GM18858 (cell line): Measurements from ENCODE around the gene PIGM.
"Not testable (repeated sequence)": the region's sequence is repeated elsewhere in the genome, so short reads cannot be mapped to it uniquely, and the experiment has no call there.

Experiments
- ATAC-seq: cut with Tn5 transposase; IDR thresholded peaks from one replicate; pipeline ENCODE4 v1.9.1; 2021; ENCODE audit not compliant: unreplicated experiment

PIGM gene

GRCh38 chr1:160061369-160062229 is 29.8 kb upstream of the PIGM start:
- ATAC-seq, result no peak

GRCh38 chr1:160058087-160058486 is 26.3 kb upstream of the PIGM start:
- ATAC-seq, result no peak

DNA sequence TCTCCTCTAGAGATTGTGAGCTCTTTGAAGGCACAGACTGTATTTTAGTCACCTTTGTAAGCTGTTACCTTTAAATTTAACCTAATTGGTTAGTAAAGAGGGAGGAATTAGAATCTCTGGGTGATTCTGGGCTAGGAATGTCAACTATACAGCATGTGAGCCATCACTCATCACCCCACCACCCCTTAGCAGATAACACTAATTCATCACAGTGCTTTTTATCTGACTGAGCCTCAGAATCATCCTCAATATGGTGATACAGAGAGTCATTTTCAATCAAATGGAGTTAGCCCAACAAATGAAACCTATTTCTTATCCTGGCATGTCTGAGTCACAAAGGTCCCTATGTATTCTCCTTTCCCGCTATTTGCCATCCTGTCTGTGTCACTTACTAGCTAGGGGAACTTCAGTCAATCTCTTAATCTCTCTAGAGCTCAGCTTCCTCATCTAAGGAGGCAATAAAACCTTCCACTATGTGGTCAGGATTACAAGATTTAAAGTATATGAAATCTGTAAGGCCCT is 24.9 kb upstream of the PIGM start:
- ATAC-seq, result no peak

- no peak for ATAC-seq
Observed at GRCh38 chr1:160053548-160054365, 22.0 kb upstream of the PIGM start.

GRCh38 chr1:160052936-160053335 is 21.1 kb upstream of the PIGM start:
- no peak for ATAC-seq

DNA sequence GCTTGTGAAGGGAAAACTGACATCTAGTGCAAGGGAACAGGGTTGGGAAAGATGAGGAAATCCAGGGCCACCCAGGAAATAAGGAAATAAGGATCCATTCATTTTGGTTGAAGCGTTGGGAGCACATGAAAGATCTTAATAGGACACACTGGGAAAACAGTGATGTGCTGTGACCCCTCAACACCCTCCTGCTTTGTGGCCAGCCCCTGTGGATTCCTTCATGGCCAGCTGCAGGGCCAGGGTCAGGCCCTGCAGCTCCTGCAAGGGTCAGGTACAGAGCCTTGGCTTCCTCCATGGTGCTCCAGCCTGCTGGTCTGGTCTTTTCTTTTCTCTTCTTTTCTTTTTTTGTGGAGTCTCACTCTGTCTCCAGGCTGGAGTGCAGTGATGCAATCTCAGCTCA is 18.8 kb upstream of the PIGM start:
- no peak for ATAC-seq

GRCh38 chr1:160050182-160050581 is 18.4 kb upstream of the PIGM start:
- not testable (repeated sequence) for ATAC-seq

- ATAC-seq, result no peak
Observed at GRCh38 chr1:160049101-160049500, 17.3 kb upstream of the PIGM start.

- no peak for ATAC-seq
Observed at GRCh38 chr1:160048335-160048734, 16.5 kb upstream of the PIGM start.

- no peak for ATAC-seq
Observed at GRCh38 chr1:160047111-160047991, 15.6 kb upstream of the PIGM start.

DNA sequence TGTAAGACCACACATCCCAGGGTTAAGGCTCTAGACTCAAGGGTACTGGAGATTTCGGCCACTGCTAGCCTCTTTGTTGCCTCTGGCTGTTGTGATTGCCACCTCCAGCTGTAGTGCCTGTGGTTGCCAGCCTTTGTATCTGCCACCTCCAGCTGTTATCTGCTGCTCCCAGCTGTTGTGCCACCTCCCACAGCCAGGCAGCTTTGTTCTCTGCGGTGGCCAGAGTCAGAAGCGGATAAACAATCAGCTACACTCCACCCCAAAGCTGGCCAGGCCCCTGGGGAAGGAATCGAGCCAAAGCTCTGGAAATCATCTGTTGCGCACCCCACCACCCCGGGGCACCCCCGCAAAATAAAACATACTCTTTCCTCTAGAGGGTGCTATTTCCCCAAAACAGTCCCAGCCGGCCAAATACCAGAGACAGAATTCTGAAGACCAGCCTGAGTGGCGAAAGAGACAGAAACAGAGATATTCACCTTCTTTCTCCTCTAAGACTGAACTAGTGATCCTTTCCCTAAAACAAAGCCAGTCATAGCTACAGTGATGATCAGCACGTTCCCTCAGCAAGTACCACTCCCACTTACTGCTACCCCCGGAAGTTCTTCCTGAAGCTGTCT is 14.8 kb upstream of the PIGM start:
- no peak for ATAC-seq

DNA sequence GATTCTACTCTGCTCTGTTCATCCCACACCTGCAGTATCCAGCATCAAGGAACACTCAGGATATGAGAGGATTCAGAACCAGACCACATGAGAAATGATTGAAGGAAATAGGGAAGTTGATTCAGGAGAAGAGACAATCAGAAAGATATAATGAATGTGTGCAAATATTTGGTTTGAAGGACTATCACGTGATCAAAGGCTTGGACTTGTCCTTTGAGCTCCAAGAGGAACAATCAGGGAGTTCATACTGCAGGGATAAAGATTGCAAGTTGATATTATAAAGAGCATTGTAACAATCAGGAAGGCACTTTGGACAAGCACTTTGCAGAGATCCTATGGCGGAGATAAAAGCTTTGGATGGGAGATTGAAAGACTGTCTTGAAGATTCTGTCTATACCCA is 13.9 kb upstream of the PIGM start:
- no peak for ATAC-seq

- ATAC-seq, result no peak
Observed at GRCh38 chr1:160043543-160043942, 11.8 kb upstream of the PIGM start.

- no peak for ATAC-seq
Observed at GRCh38 chr1:160040476-160040875, 8.7 kb upstream of the PIGM start.

DNA sequence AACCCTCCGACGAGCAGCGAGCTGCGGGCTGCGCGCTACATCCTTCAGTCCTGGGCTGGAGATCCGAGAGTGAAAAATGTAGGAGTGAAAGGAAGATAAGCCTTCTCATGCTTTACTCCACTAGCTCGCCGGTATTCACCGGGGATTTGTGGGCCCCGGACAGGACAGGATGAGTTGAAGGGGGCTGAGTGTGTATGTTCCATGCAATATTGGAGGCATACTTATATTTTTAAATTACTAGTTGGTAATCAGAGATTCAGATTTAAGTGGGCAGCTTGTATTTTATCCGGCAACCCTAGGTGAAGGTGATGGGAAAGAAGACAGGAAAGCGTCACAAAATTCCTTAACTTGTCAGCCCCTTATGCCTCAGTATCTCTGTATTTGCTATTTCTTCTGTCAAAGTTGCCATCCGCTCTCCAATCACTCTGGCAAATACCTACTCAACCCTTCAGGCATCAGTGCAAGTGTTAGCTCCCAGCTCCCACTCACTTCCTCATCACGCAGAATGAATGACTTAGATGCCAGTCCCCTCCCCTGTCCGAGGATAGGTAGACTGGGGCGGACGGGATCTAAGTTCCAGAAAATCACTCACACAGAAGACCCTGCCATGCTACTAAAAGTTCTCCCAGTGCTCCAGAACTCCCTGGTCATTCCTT is 503 bp upstream of the PIGM start:
- ATAC-seq, result no peak

DNA sequence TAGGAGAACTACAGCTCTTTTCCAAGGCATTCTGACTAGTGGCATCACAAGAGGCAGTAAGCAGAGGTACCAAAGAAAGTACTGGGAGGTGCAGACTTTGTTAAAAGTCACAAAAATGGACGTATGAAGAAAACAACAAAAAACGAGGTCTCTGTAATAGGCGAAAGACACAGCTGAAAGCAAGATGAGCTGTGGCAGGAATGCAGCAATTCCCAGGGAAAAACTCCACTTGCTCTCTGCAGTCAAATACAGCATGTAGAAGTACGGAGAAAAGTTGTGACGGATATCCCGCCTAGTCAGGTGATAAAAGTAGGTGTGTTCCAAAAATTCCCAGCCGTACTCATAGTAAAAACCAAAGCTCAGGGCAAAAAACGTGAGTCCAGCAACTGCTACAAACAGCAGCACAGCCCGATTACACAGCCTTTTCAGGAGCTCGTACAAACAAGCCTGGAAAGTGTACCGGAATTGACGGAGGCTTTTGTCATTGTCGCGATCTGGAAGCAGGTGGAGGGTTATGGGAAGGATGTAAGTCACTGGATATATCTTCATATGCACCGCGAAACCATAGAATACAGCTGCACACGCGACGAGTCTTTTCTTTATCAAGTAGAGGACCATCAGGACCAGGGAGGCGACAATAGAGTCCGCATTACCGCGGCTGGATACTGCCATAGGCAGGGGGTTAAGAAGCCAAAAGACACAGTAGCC is 979 bp downstream of the PIGM start:
- ATAC-seq, result no peak

DNA sequence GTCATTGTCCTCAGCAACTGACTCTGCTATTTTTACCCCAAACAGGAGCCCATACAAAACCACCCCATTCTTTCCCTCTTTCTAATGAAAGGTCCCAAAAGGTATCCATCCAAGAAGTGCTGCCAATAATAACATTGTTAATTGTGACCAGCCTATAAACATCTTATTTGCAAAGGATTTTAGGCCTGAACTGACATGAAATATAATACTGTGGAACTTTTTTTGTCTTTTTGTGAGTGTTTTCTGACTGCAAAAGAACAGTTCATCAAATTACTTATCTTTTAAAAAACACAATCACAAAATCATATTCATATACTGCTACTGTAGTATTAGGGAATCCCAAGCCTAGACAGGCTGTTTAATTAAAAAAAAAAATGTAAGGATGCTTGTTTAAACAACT is 3.4 kb downstream of the PIGM start:
- no peak for ATAC-seq

DNA sequence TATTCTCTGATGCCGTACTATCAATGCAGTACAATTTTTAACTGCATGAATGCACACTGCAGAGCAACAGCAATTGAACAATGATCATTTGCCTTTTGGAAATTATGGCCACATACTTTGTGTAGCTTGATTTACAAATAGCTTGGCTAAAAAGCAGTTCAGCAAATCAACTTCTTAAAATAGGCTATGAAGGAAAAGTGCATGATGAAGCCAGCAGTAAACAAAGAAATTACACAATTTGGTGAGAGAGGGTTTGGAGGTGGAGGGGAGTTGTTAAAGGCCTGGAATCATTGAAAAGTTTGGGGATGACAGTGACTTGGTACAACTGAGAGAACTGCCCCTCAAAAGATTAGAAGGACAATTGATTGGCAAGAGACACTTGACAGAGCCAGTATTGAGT is 6.5 kb downstream of the PIGM start:
- no peak for ATAC-seq

DNA sequence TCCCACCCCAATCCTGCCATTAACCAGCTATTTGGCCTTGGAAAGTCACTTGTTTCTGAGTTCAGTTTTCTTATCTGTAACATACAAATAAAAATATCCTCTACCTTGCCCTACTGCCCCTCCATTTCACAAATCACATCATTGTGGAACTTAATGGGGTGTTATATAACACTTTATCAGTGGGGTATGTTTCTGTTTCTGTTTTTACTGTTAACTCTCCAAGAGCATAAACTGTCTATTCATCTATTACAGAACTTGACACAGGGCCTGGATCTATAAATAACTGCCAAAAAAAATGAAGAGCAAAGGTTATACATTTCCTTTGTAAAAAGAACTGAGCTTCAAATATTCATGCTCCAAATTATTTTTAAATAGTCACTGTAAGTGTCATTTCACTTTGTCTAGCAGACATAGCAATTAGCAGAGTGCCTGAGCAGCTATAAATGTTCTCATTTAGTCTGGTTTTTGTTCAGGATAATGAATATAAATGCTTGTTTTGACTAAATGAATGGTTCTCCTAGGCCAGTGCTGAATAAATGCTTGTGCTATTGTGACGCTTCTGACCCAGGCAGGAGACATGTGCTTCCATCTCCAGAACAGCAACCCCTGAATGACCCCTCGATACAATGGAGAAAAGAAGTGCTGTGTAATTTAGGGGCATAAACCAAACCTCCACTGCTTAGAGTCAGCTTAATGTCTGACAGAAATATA is 7.4 kb downstream of the PIGM start:
- ATAC-seq, result no peak
